Endothelial cell (in vitro differentiated cells): ENCODE measurements around the gene DMD. TPM values are rescaled to one million over a fixed set of nuclear protein-coding genes. Genes with fewer than 3 reads are reported as not detected.

Experiments
- DNase-seq: peaks from one replicate; pipeline ENCODE4 v3.0.0; 2021; ENCODE audit warnings: low spot score
- H3K27ac Mint-ChIP-seq: one replicate; pipeline ENCODE4 v1.8.0; 2021; ENCODE audit warnings: mixed read lengths, inconsistent platforms; ENCODE audit not compliant: unreplicated experiment
- H3K27me3 Mint-ChIP-seq: one replicate; pipeline ENCODE4 v1.8.0; 2021; ENCODE audit warnings: mild to moderate bottlenecking, moderate library complexity, mixed read lengths, inconsistent platforms; ENCODE audit not compliant: unreplicated experiment
- H3K36me3 Mint-ChIP-seq: one replicate; pipeline ENCODE4 v1.8.0; 2021; ENCODE audit warnings: mild to moderate bottlenecking, low read depth, mixed read lengths, inconsistent platforms; ENCODE audit not compliant: unreplicated experiment
- H3K4me1 Mint-ChIP-seq: one replicate; pipeline ENCODE4 v1.8.0; 2021; ENCODE audit warnings: mild to moderate bottlenecking, mixed read lengths, inconsistent platforms; ENCODE audit not compliant: unreplicated experiment
- H3K4me3 Mint-ChIP-seq: one replicate; pipeline ENCODE4 v1.8.0; 2021; ENCODE audit warnings: mild to moderate bottlenecking, mixed read lengths, inconsistent platforms; ENCODE audit not compliant: unreplicated experiment
- H3K9me3 Mint-ChIP-seq: one replicate; pipeline ENCODE4 v1.8.0; 2021; ENCODE audit warnings: mixed read lengths, inconsistent platforms; ENCODE audit not compliant: unreplicated experiment
- total RNA-seq: library from RNA; stranded (reverse); fragmentation: NEBNext Ultra II Directional; extraction: Animal tissue kit (Norgen Biotek cat#: 25700); gene quantifications from one replicate; pipeline ENCODE4 v1.2.1, GENCODE V29; 2021; ENCODE audit not compliant: unreplicated experiment
- TF ChIP-seq, protein P1 (sequence below): fragments of 200-600 bp; sonication (generic); IDR thresholded peaks from one replicate; pipeline ENCODE4 v1.5.0; 2021; ENCODE audit warnings: antibody characterized with exemption; ENCODE audit not compliant: unreplicated experiment

DMD gene
- total RNA-seq, 1 donor from 2014 or later, result 5.5 TPM

DNA sequence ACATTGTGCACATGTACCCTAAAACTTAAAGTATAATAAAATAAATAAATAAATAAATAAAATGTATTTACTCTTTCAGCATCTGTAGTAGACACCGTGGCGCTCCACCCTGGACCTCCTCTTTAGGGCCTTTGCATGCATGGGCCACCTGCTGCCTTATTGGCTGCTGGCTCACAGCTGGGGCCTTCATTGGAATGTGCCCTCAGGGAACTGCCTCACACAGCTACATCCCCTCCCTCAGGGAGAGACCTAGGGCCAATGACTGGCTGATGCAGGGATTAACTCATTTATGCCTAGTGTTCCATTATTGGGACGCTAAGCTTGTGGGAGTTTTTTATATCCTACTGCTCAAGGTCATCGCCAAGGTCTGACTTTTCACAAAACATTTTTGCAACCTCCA is 1836.6 kb downstream of the DMD start:
- Mint-ChIP-seq H3K27ac (no peak overlapping the region), H3K36me3 (no peaks in the 10 kb centered on the region), H3K4me3 (no peak overlapping the region), H3K4me1 (peaks cover 8% of the 10 kb centered on the region), H3K27me3 (peaks cover 1% of the 10 kb centered on the region), H3K9me3 (no peaks in the 10 kb centered on the region)
- no peak for DNase-seq
- TF ChIP-seq, protein P1, sequence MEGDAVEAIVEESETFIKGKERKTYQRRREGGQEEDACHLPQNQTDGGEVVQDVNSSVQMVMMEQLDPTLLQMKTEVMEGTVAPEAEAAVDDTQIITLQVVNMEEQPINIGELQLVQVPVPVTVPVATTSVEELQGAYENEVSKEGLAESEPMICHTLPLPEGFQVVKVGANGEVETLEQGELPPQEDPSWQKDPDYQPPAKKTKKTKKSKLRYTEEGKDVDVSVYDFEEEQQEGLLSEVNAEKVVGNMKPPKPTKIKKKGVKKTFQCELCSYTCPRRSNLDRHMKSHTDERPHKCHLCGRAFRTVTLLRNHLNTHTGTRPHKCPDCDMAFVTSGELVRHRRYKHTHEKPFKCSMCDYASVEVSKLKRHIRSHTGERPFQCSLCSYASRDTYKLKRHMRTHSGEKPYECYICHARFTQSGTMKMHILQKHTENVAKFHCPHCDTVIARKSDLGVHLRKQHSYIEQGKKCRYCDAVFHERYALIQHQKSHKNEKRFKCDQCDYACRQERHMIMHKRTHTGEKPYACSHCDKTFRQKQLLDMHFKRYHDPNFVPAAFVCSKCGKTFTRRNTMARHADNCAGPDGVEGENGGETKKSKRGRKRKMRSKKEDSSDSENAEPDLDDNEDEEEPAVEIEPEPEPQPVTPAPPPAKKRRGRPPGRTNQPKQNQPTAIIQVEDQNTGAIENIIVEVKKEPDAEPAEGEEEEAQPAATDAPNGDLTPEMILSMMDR, result no peak

DNA sequence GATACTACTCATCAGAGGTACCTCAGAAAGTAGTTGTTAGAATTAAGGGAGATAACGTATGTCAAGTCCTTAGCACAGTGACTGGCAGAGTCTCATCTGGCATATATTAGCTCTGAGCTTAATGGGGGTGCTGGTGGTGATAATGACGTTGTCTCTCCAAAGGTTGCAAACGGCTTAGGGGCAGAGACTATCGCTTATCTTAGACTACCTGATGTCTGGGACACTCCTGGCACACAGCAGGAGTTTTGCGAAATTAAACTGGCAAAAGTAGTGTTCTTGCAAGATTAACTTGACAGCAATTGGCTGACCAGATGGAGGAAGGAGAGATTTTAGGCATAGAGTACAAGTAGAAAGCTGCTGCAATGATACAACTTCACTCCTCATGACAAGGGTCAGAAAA is 1839.4 kb downstream of the DMD start:
- H3K4me1 Mint-ChIP-seq, result no peaks in the 10 kb centered on the region
- peaks cover 1% of the 10 kb centered on the region for H3K27me3 Mint-ChIP-seq
- DNase-seq, result no peak
- no peaks in the 10 kb centered on the region for H3K9me3 Mint-ChIP-seq
- TF ChIP-seq, protein P1, result no peak
- no peak overlapping the region for H3K4me3 Mint-ChIP-seq
- H3K36me3 Mint-ChIP-seq, result no peaks in the 10 kb centered on the region
- no peak overlapping the region for H3K27ac Mint-ChIP-seq

GRCh38 chrX:31367816-31368215 is 1843.5 kb downstream of the DMD start:
- no peak overlapping the region for H3K27ac Mint-ChIP-seq
- H3K9me3 Mint-ChIP-seq, result no peaks in the 10 kb centered on the region
- no peaks in the 10 kb centered on the region for H3K36me3 Mint-ChIP-seq
- no peaks in the 10 kb centered on the region for H3K4me1 Mint-ChIP-seq
- TF ChIP-seq, protein P1, result no peak
- H3K4me3 Mint-ChIP-seq, result no peak overlapping the region
- no peak for DNase-seq
- H3K27me3 Mint-ChIP-seq, result peaks cover 1% of the 10 kb centered on the region

DNA sequence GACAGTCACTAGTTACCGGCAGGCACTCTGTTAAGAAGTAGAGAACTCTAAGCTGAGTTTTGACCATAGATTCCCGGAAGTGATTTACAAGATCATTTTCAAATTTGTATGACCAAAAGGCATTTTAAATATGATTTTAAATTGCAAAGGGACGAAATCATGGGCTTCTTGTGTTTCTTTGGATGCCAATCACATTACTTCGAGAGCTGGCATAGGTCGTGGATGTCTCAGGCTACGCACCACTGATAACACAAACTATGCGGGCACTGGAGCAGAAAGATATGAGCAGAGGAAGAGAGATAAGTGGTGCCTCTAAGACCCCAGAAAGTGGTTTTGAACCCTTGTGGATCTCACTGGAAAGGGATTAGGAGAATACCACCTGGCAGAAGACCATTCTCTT is 1845.3 kb downstream of the DMD start:
- no peak for DNase-seq
- Mint-ChIP-seq H3K4me1 (no peaks in the 10 kb centered on the region), H3K27me3 (no peaks in the 10 kb centered on the region), H3K4me3 (no peak overlapping the region), H3K36me3 (no peaks in the 10 kb centered on the region), H3K27ac (no peak overlapping the region), H3K9me3 (no peaks in the 10 kb centered on the region)
- TF ChIP-seq, protein P1, result no peak

- H3K9me3 Mint-ChIP-seq, result no peaks in the 10 kb centered on the region
- H3K4me3 Mint-ChIP-seq, result no peak overlapping the region
- DNase-seq, result no peak
- H3K27me3 Mint-ChIP-seq, result peaks cover 2% of the 10 kb centered on the region
- H3K36me3 Mint-ChIP-seq, result no peaks in the 10 kb centered on the region
- H3K27ac Mint-ChIP-seq, result no peak overlapping the region
- TF ChIP-seq, protein P1, result no peak
- no peaks in the 10 kb centered on the region for H3K4me1 Mint-ChIP-seq
These were observed 1854.8 kb downstream of the DMD start for GRCh38 chrX:31356275-31357212.
